ENCODE measurements around the gene CASP9.

CASP9 gene

GRCh38 chr1:15453734-15454133 is 70.3 kb downstream of the CASP9 start:
- Histone ChIP-seq H3K9me3 (no peaks in the 10 kb centered on the region), H3K4me3 (ENCODE audit: low read depth in 1 of 2, low read length in 1 of 2) (no peak overlapping the region), H3K27ac (no peak overlapping the region), H3K4me1 (ENCODE audit: control insufficient read depth in 1 of 2, insufficient read depth in 1 of 2, low read depth in 1 of 2, low read length in 1 of 2) (peaks cover 5 to 7% of the 10 kb centered on the region in 2 experiments), H3K36me3 (no peaks in the 10 kb centered on the region), H3K27me3 (no peaks in the 10 kb centered on the region)
- TF ChIP-seq CTCF (IDR thresholded peaks at IDR 0.05), result no peak

DNA sequence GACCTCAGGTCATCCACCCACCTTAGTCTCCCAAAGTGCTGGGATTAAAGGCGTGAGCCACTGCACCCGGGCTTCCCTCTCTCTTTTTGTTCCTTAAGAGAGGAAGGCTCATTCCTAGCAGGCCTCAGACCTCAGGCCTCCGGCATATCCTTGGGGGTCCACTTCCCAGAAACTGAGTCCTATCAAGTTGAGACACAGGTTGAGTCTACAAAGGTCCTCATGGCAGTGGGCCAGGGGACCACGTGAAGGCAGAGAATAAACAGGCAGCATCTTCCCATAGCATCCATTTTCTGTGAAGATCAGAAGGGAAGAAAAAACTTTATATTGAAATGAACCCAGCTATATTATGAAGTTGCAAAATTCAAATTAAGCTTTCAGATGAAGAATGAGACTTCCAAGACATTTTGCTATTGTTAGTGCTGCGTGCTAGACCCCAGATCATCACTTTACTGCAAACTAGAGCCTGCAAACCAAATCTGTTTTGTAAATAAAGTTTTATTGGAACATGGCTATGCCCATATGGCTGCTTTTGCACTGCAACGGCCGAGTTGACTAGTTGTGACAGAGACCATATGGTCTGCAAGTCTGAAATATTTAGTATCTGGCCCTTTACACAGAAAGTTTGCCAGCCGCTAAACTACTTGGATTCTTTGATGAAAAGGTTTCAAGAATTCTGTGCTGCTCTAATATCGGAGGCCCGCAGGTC is 71.0 kb downstream of the CASP9 start:
- Histone ChIP-seq H3K4me3 (ENCODE audit: low read depth in 1 of 2, low read length in 1 of 2) (no peak overlapping the region), H3K27ac (no peak overlapping the region), H3K4me1 (ENCODE audit: control insufficient read depth in 1 of 2, insufficient read depth in 1 of 2, low read depth in 1 of 2, low read length in 1 of 2) (peaks cover 5 to 7% of the 10 kb centered on the region in 2 experiments), H3K27me3 (no peaks in the 10 kb centered on the region), H3K9me3 (no peaks in the 10 kb centered on the region), H3K36me3 (no peaks in the 10 kb centered on the region)
- TF ChIP-seq CTCF (IDR thresholded peaks at IDR 0.05), result no peak

DNA sequence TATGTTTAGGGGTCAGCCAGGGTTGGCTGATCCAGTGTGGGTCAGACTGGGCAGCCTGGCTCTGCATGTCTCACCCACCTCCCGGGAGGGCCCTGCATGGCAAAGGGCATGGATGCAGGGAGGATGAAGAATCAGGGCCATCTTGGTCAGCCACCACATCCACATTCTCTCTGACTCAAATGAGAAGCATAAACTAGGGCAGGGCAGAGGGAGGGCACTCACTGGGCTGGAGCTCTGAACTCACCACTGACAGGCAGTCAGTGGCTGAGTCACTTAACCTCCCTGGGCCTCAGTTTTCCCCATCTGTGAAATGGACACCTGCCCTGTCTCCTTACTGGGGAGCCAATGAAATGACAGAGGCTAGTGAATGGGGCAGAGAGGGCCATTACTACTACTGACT is 71.8 kb downstream of the CASP9 start:
- no peaks in the 10 kb centered on the region for H3K36me3 ChIP-seq
- no peak for TF ChIP-seq CTCF (IDR thresholded peaks at IDR 0.05)
- H3K9me3 ChIP-seq, result no peaks in the 10 kb centered on the region

DNA sequence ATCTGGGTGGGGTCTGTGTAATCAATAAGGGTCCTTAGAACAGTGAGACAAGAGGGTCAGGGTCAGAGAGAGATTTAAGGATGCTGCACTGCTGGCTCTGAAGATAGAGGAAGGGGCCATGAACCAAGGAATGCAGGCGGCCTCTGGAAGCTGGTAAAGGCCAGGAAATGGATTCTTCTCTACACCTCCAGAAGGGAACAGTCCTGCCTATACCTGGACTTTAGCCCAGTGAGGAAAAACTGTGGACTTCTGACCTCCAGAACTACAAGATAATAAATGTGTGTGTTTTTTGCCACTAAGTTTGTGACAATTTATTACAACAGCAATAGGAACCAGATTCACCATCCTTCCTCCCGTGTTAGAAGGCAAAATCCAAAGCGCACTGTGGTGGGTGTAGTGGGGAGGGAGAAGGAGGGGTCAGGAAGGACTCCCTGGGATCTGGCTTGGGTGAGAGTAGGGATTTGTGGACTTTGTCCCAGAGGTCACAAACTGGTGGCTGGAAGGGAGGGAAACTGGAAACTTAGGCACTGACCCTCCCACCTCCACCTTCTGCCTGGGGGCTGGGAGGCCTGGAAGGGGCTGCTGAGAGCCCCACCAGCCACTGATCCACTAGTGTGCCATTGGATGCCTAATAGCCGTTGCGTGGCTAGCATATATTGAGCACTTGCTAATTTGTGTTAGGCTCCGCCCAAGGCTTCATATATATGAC is 72.8 kb downstream of the CASP9 start:
- Histone ChIP-seq H3K4me1 (ENCODE audit: control insufficient read depth in 1 of 2, insufficient read depth in 1 of 2, low read depth in 1 of 2, low read length in 1 of 2) (peaks cover 5 to 7% of the 10 kb centered on the region in 2 experiments), H3K4me3 (ENCODE audit: low read depth in 1 of 2, low read length in 1 of 2) (no peak overlapping the region), H3K27me3 (peaks cover 16% of the 10 kb centered on the region), H3K27ac (no peak overlapping the region), H3K36me3 (no peaks in the 10 kb centered on the region), H3K9me3 (no peaks in the 10 kb centered on the region)
- no peak for TF ChIP-seq CTCF (IDR thresholded peaks at IDR 0.05)

More for the DNA sequence above, 71.8 kb downstream of the CASP9 start:
- H3K4me1 ChIP-seq (ENCODE audit: control insufficient read depth in 1 of 2, insufficient read depth in 1 of 2, low read depth in 1 of 2, low read length in 1 of 2), result peaks cover 5 to 7% of the 10 kb centered on the region in 2 experiments
- H3K4me3 ChIP-seq (ENCODE audit: low read depth in 1 of 2, low read length in 1 of 2), result no peak overlapping the region
- peaks cover 5% of the 10 kb centered on the region for H3K27me3 ChIP-seq
- H3K27ac ChIP-seq, result no peak overlapping the region

GRCh38 chr1:15449567-15449966 is 74.4 kb downstream of the CASP9 start:
- no peak overlapping the region for H3K27ac ChIP-seq
- no peaks in the 10 kb centered on the region for H3K4me1 ChIP-seq (ENCODE audit: control insufficient read depth in 1 of 2, insufficient read depth in 1 of 2, low read depth in 1 of 2, low read length in 1 of 2)
- H3K4me3 ChIP-seq (ENCODE audit: low read depth in 1 of 2, low read length in 1 of 2), result no peak overlapping the region
- TF ChIP-seq CTCF (IDR thresholded peaks at IDR 0.05), result no peak
- no peaks in the 10 kb centered on the region for H3K36me3 ChIP-seq
- peaks cover 32% of the 10 kb centered on the region for H3K27me3 ChIP-seq
- no peaks in the 10 kb centered on the region for H3K9me3 ChIP-seq
